Measurements from ENCODE around the gene PLEKHA7.
A peak's percentile ranks its signal among the peaks of the same experiment; 100 is the strongest.

The PLEKHA7 gene

DNA sequence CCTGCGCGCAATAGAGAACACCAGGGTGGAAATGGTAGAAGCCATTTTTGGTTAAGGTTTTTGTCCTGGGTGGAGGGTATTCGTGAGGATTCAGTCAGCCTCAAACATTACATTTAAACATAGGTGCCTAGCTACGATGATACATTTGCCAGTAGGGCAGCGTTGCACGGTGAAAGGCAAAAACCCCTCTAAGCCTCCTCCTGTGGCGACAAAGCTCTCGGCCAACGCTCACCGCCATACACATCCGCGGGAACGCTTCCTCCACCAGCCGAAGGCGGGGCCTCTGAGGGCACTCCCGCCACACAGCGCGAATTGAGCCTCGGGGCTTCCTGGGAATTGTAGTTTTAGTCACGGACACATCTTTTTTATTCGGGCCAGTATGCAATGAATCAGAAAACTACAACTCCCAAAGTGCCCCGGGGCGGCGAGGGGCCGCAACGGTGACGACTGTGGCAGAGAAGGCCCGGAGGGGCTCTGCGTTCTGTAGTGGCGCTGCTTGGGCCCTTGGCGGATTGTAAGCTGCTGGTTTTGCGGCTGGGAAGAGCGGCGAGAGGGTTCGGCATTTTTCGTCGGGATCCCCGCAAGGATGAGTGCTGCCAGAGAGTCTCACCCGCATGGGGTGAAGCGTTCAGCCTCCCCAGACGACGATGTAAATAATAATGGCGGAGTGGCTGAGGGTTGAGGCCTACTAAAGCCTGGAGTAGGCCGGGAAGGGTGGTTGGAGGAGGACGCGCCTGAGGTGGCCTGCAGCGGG is 275.8 kb downstream of the PLEKHA7 start, which contains the start of gene C11orf58:
Gene C11orf58 (plus strand): TSS at position 455 of the 754 bp plus-strand sequence. CDS start 132 bp downstream, at position 587.
- peak; percentile 87 for DNase-seq (ENCODE audit: low spot score)

DNA sequence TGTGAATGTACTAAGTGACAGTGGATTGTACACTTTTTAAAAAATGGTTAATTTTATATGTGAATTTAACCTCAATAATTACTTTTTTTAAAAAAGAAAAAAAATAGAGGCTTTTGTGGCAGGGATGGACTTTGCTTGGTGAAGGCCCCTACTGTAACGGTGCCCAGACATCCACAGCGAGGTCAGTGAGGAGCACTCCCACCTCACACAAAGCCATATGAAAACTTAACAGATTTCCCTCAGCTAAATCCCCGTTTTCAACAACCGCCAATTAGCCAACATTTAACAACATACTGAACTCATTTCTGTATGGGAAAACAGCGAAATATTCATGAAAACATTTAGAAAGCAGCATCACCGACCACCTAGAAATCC is 276.4 kb downstream of the PLEKHA7 start:
- DNase-seq (ENCODE audit: low spot score) = no peak

Measured in AG08396 (cell line).